Parathyroid adenoma (tissue), 2 donors: Measurements from ENCODE around the gene PCNT.

ENCODE experiments used
- H2AFZ ChIP-seq: fragments of 300-600 bp; sonication (generic); one replicate; pipeline ENCODE4 v1.7.0; 2017; ENCODE audit warnings: antibody characterized with exemption, mild to moderate bottlenecking
- H3K27ac ChIP-seq: fragments of 300-600 bp; sonication (generic); one replicate; pipeline ENCODE4 v1.7.0; 2017
- H3K27me3 ChIP-seq: fragments of 300-600 bp; sonication (generic); one replicate; pipeline ENCODE4 v1.7.0; 2017; ENCODE audit warnings: low read length; ENCODE audit not compliant: control insufficient read depth, insufficient read depth
- H3K36me3 ChIP-seq: fragments of 300-600 bp; sonication (generic); one replicate; pipeline ENCODE4 v1.7.0; 2017; ENCODE audit warnings: low read length; ENCODE audit not compliant: control insufficient read depth, insufficient read depth
- H3K4me1 ChIP-seq: fragments of 300-600 bp; sonication (generic); one replicate; pipeline ENCODE4 v1.7.0; 2017; ENCODE audit warnings: control low read depth
- H3K4me2 ChIP-seq: fragments of 300-600 bp; sonication (generic); one replicate; pipeline ENCODE4 v1.7.0; 2017; ENCODE audit warnings: low read length
- H3K4me3 ChIP-seq: fragments of 300-600 bp; sonication (generic); one replicate; pipeline ENCODE4 v1.7.0; 2017; ENCODE audit warnings: low read depth, low read length
- H3K79me2 ChIP-seq: fragments of 300-600 bp; sonication (generic); one replicate; pipeline ENCODE4 v1.7.0; 2017; ENCODE audit warnings: control low read depth
- H3K9ac ChIP-seq: fragments of 300-600 bp; sonication (generic); one replicate; pipeline ENCODE4 v1.7.0; 2017; ENCODE audit warnings: mild to moderate bottlenecking
- H3K9me3 ChIP-seq: fragments of 300-600 bp; sonication (generic); one replicate; pipeline ENCODE4 v1.7.0; 2017; ENCODE audit warnings: low read length; ENCODE audit not compliant: control insufficient read depth
- TF ChIP-seq, protein P1 (sequence below): fragments of 300-600 bp; sonication (generic); IDR thresholded peaks from one replicate; pipeline ENCODE4 v1.7.0; 2017; ENCODE audit warnings: antibody characterized with exemption, mild to moderate bottlenecking
- donor health status: primary hyperparathyroidism.

Gene PCNT

GRCh38 chr21:46385846-46386733, 62.1 kb downstream of the PCNT start:
- Histone ChIP-seq H3K79me2 (peaks cover 3% of the 10 kb centered on the region), H2AFZ (no peak overlapping the region), H3K9me3 (no peaks in the 10 kb centered on the region), H3K27ac (no peak overlapping the region), H3K4me3 (no peak overlapping the region), H3K9ac (no peak overlapping the region), H3K4me1 (no peaks in the 10 kb centered on the region), H3K27me3 (no peaks in the 10 kb centered on the region), H3K4me2 (no peak overlapping the region), H3K36me3 (no peaks in the 10 kb centered on the region)
- TF ChIP-seq, protein P1, sequence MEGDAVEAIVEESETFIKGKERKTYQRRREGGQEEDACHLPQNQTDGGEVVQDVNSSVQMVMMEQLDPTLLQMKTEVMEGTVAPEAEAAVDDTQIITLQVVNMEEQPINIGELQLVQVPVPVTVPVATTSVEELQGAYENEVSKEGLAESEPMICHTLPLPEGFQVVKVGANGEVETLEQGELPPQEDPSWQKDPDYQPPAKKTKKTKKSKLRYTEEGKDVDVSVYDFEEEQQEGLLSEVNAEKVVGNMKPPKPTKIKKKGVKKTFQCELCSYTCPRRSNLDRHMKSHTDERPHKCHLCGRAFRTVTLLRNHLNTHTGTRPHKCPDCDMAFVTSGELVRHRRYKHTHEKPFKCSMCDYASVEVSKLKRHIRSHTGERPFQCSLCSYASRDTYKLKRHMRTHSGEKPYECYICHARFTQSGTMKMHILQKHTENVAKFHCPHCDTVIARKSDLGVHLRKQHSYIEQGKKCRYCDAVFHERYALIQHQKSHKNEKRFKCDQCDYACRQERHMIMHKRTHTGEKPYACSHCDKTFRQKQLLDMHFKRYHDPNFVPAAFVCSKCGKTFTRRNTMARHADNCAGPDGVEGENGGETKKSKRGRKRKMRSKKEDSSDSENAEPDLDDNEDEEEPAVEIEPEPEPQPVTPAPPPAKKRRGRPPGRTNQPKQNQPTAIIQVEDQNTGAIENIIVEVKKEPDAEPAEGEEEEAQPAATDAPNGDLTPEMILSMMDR, result no peak

DNA sequence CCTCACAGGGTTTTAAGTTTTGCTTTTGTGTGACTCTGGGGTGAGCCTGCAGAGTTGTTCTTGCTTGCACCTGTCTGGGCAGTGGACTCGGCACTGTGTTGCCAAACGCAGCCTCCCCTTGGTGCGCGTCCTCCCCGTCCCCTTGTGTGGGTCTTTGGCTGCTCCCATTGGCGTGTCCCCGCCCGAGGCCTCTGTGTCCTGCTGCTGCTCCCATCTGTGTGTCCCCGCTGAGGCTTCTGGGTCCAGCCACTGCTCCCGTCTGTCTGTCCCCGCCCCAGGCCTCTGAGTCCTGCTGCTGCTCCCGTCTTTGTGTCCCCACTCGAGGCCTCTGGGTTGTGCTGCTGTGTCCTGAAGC, 62.8 kb downstream of the PCNT start:
- Histone ChIP-seq H3K9ac (no peak overlapping the region), H2AFZ (no peak overlapping the region), H3K4me2 (no peak overlapping the region), H3K9me3 (no peaks in the 10 kb centered on the region), H3K4me1 (no peaks in the 10 kb centered on the region), H3K27me3 (no peaks in the 10 kb centered on the region), H3K27ac (no peak overlapping the region), H3K79me2 (peaks cover under 1% of the 10 kb centered on the region), H3K4me3 (no peak overlapping the region), H3K36me3 (no peaks in the 10 kb centered on the region)
- TF ChIP-seq, protein P1, result no peak

DNA sequence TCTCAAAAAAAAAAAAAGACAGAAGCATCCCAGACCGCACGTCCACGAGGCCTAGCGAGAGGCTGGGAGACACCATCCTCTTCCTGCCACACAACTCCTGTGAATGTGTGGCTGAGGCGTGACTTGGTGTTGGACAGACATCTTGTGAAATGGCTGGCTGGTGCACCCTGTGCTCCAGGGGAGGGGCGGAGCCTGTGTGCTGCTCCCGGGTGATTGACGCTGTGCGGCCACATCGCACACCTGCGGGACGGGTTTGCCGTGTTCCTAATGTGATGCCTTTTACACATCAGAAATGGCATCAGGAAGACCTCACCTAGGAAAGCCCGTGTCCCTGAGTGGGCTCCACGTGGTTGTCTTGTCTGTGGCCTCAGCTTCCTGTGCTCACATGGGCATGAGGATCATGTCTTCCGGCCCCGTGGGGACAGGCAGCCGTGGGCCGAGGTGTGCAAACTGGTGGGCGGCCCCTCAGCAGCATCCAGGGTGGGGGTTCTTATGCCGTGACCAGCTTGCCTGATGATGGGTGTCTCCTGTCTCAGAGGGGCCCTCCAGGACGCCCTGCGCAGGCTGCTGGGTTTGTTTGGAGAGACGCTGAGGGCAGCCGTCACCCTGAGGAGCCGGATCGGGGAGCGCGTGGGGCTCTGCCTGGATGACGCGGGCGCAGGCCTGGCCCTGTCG, 64.4 kb downstream of the PCNT start:
- TF ChIP-seq, protein P1, result no peak

GRCh38 chr21:46388896-46389295, 64.9 kb downstream of the PCNT start:
- Histone ChIP-seq H3K36me3 (no peaks in the 10 kb centered on the region), H3K27ac (no peak overlapping the region), H3K27me3 (no peaks in the 10 kb centered on the region), H3K9ac (no peak overlapping the region), H2AFZ (no peak overlapping the region), H3K4me3 (no peak overlapping the region), H3K79me2 (no peaks in the 10 kb centered on the region), H3K4me1 (no peaks in the 10 kb centered on the region), H3K9me3 (no peaks in the 10 kb centered on the region), H3K4me2 (no peak overlapping the region)
- TF ChIP-seq, protein P1, result no peak

More for the DNA sequence above, 64.4 kb downstream of the PCNT start:
- Histone ChIP-seq H2AFZ (no peak overlapping the region), H3K36me3 (no peaks in the 10 kb centered on the region), H3K4me1 (no peaks in the 10 kb centered on the region), H3K27ac (no peak overlapping the region), H3K79me2 (no peaks in the 10 kb centered on the region), H3K27me3 (no peaks in the 10 kb centered on the region), H3K4me3 (no peak overlapping the region), H3K9me3 (no peaks in the 10 kb centered on the region), H3K4me2 (no peak overlapping the region), H3K9ac (no peak overlapping the region)
